Measurements from ENCODE around the gene ZIK1. TPM values are rescaled to one million over a fixed set of nuclear protein-coding genes. Genes with fewer than 3 reads are reported as not detected.
A peak's percentile ranks its signal among the peaks of the same experiment; 100 is the strongest.

Gene ZIK1
- total and polyA plus RNA-seq, 2 of the 8 experiments (the other 6 are each of a cell fraction or from before 2014, with no cell fraction given), result 19.4 to 36.5 TPM

DNA sequence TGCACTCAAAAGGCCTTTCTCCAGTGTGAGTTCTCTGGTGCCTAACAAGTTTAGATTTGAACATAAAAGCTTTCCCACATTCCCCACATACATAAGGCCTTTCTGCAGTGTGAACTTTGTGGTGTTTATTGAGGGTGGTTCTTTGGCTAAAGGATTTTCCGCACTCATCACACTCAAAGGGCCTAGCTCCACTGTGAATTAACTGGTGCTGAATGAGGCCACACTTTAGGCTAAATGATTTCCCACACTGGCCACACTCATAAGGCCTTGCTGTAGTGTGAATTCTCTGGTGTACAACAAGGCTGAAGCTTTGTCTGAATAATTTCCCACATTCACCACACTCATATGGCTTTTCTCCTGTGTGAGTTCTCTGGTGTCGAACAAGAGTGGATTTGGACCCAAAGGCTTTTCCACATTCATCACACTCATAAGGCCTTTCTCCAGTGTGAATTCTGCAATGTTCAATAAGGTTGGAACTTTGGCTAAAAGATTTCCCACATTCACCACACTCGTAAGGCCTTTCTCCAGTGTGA lies 11.5 kb upstream of the ZIK1 start:
- no peak overlapping the region for H2BK12ac ChIP-seq (ENCODE audit: low read depth, low read length)
- H3K56ac ChIP-seq (replicated peaks; ENCODE audit: insufficient read length, low read depth, low read length), result no peak overlapping the region
- FAIRE-seq (no peak), DNase-seq (ENCODE audit: low read depth in 1 of 2, low spot score in 2 of 2) (no peak)
- H3K18ac ChIP-seq (ENCODE audit: extremely low read depth, low read length), result no peak overlapping the region
- H3K27ac ChIP-seq (ENCODE audit: low read depth, low read length), result no peak overlapping the region
- no peak for TF ChIP-seq YY1 (IDR thresholded peaks at IDR 0.05; ENCODE audit: low read depth, low read length)
- TF ChIP-seq SIRT6 (IDR thresholded peaks at IDR 0.05; ENCODE audit: low read length), result no peak
- peak; percentile 92 for TF ChIP-seq ZNF274 (IDR thresholded peaks at IDR 0.05; ENCODE audit: borderline replicate concordance, extremely low read depth, low read length)
- H3K4me3 ChIP-seq (ENCODE audit: extremely low read depth in 1 of 4, insufficient read depth in 2 of 4, low read depth in 3 of 4, low read length in 4 of 4), result no peak overlapping the region
- H3K4me1 ChIP-seq (replicated peaks in 1 of 4; ENCODE audit: control insufficient read depth in 3 of 4, insufficient read depth in 4 of 4, low read length in 3 of 4), result no peaks in the 10 kb centered on the region
- ChIA-PET POLR2A (ENCODE audit: partially characterized antibody) (no interaction called here), CTCF (ENCODE audit: partially characterized antibody) (no interaction called here)
- no peak overlapping the region for H4K8ac ChIP-seq (ENCODE audit: extremely low read depth, insufficient read depth, low read length)
- no peak overlapping the region for H2BK20ac ChIP-seq (ENCODE audit: low read length)
- no peak overlapping the region for H4K91ac ChIP-seq (replicated peaks; ENCODE audit: insufficient read length, low read length)
- H3K4ac ChIP-seq (replicated peaks; ENCODE audit: insufficient read length, low read depth, low read length), result no peak overlapping the region
- no peak overlapping the region for H3K4me2 ChIP-seq (ENCODE audit: insufficient read depth in 1 of 2, low read depth in 2 of 2, low read length in 2 of 2)
- H2BK5ac ChIP-seq (ENCODE audit: low read depth, low read length), result no peak overlapping the region
- H3K27me3 ChIP-seq (replicated peaks in 1 of 4; ENCODE audit: control insufficient read depth in 3 of 4, extremely low read depth in 1 of 4, insufficient read depth in 3 of 4, low read length in 3 of 4), result no peaks in the 10 kb centered on the region
- H2AK5ac ChIP-seq (ENCODE audit: low read depth, low read length), result no peak overlapping the region
- H3K9ac ChIP-seq (replicated peaks in 1 of 4; ENCODE audit: extremely low read depth in 1 of 4, low read depth in 3 of 4, low read length in 3 of 4), result no peak overlapping the region
- no peak overlapping the region for H2BK15ac ChIP-seq (ENCODE audit: low read length)
- H4K5ac ChIP-seq (ENCODE audit: insufficient read length, low read depth, low read length), result no peak overlapping the region
- H4K20me1 ChIP-seq (replicated peaks in 1 of 2; ENCODE audit: control insufficient read depth in 1 of 2, insufficient read depth in 2 of 2, low read length in 2 of 2), result no peaks in the 10 kb centered on the region
- no peak overlapping the region for H2AFZ ChIP-seq (ENCODE audit: low read length)
- peaks cover 86 to 97% of the 10 kb centered on the region in 2 experiments for H3K9me3 ChIP-seq (ENCODE audit: insufficient read depth in 2 of 2, low read depth in 1 of 2, low read length in 1 of 2)
- no peaks in the 10 kb centered on the region for H3K23me2 ChIP-seq (ENCODE audit: low read depth, low read length)
- H3K79me2 ChIP-seq (ENCODE audit: control insufficient read depth in 1 of 2, insufficient read depth in 2 of 2, low read length in 2 of 2), result peaks cover 0 to 8% of the 10 kb centered on the region in 2 experiments; a peak in 3 of 4 replicates
- WGBS, 2 experiments (ENCODE audit: extremely low coverage in 1 of 2, insufficient coverage in 1 of 2, insufficient read length in 1 of 2, insufficient replicate concordance in 2 of 2, low coverage in 1 of 2, low lambda C conversion rate in 2 of 2, missing lambda C conversion rate in 1 of 2), result 87% methylated on average over 3 of the region's 3 CpGs; no CpG with 5 or more reads in 1 of the 2 experiments
- peaks cover 24 to 70% (median 58%) of the 10 kb centered on the region in 4 experiments; a peak in 7 of 8 replicates for H3K36me3 ChIP-seq (ENCODE audit: control insufficient read depth in 2 of 4, insufficient read depth in 4 of 4, low read length in 3 of 4)
- no peak overlapping the region for H3K23ac ChIP-seq (ENCODE audit: insufficient read length)
- peaks cover 4% of the 10 kb centered on the region for H3K79me1 ChIP-seq (ENCODE audit: low read depth, low read length)
- no peak overlapping the region for H3K14ac ChIP-seq (ENCODE audit: insufficient read length)
- H2BK120ac ChIP-seq (replicated peaks; ENCODE audit: low read depth, low read length), result no peak overlapping the region

Data from H1 (cell line).